Mesenchymal stem cell (in vitro differentiated cells and primary cell): ENCODE results near the gene PCSK2.

ENCODE experiments used
- DNase-seq: peaks from one replicate; pipeline ENCODE4 v3.0.0-alpha.2; 2013
- H2AFZ ChIP-seq: one replicate; pipeline ENCODE4 v1.6.1; 2013; ENCODE audit warnings: low read depth, mild to moderate bottlenecking, control low read depth, inconsistent platforms, low read length, moderate library complexity
- H2AK5ac ChIP-seq: 2 replicates; pipeline ENCODE4 v1.6.1; 2013; ENCODE audit warnings: low read length, moderate library complexity, mild to moderate bottlenecking, inconsistent platforms; ENCODE audit not compliant: severe bottlenecking
- H2BK120ac ChIP-seq: one replicate; pipeline ENCODE4 v1.6.1; 2013; ENCODE audit warnings: low read depth, mild to moderate bottlenecking, inconsistent platforms, low read length, moderate library complexity
- H2BK12ac ChIP-seq, 2 experiments: one replicate each; pipeline ENCODE4 v1.6.1; 2013; ENCODE audit warnings: inconsistent platforms in 2 of 2, low read length in 2 of 2, mild to moderate bottlenecking in 2 of 2, moderate library complexity in 2 of 2, control low read depth in 1 of 2
- H2BK15ac ChIP-seq: one replicate; pipeline ENCODE4 v1.6.1; 2013; ENCODE audit warnings: mild to moderate bottlenecking, low read depth, inconsistent platforms; ENCODE audit not compliant: poor library complexity, severe bottlenecking
- H2BK5ac ChIP-seq: 2 replicates; pipeline ENCODE4 v1.6.1; 2013; ENCODE audit warnings: low read depth, mild to moderate bottlenecking, low read length, control low read depth, inconsistent platforms; ENCODE audit not compliant: poor library complexity, severe bottlenecking
- H3K14ac ChIP-seq, 2 experiments: one replicate each; pipeline ENCODE4 v1.6.1; 2013; ENCODE audit warnings: inconsistent platforms in 2 of 2, low read length in 2 of 2, control low read depth in 1 of 2, mild to moderate bottlenecking in 1 of 2, moderate library complexity in 1 of 2
- H3K18ac ChIP-seq, 2 experiments: one replicate each; pipeline ENCODE4 v1.6.1; 2013; ENCODE audit warnings: inconsistent platforms in 2 of 2, low read length in 2 of 2, control low read depth in 1 of 2, low read depth in 1 of 2, mild to moderate bottlenecking in 1 of 2
- H3K23ac ChIP-seq, 2 experiments: one replicate each; pipeline ENCODE4 v1.6.1; 2013; ENCODE audit warnings: inconsistent platforms in 2 of 2, low read length in 2 of 2, mild to moderate bottlenecking in 2 of 2, moderate library complexity in 2 of 2, control low read depth in 1 of 2
- H3K27ac ChIP-seq: 2 replicates; pipeline ENCODE4 v1.5.1; 2013; ENCODE audit warnings: mild to moderate bottlenecking, moderate library complexity, low read length, control low read depth, inconsistent platforms; ENCODE audit not compliant: poor library complexity, severe bottlenecking
- H3K27me3 ChIP-seq, 2 experiments: 2 replicates each; pipeline versions ENCODE4 v1.6.1 to v1.7.0; 2013; ENCODE audit warnings: low read length in 2 of 2, mild to moderate bottlenecking in 2 of 2, moderate library complexity in 2 of 2, control low read depth in 1 of 2, inconsistent platforms in 1 of 2; ENCODE audit not compliant: control insufficient read depth in 1 of 2, insufficient read depth in 1 of 2
- H3K36me3 ChIP-seq, 2 experiments: 2 replicates each; pipeline versions ENCODE4 v1.6.1 to v1.7.0; 2013; ENCODE audit warnings: low read length in 2 of 2, control low read depth in 1 of 2, inconsistent platforms in 1 of 2, low read depth in 1 of 2, mild to moderate bottlenecking in 1 of 2; ENCODE audit not compliant: insufficient read depth in 2 of 2, control insufficient read depth in 1 of 2
- H3K4ac ChIP-seq, 2 experiments: one replicate each; pipeline ENCODE4 v1.6.1; 2013; ENCODE audit warnings: inconsistent platforms in 2 of 2, low read length in 2 of 2, mild to moderate bottlenecking in 2 of 2, moderate library complexity in 2 of 2, control low read depth in 1 of 2, low read depth in 1 of 2
- H3K4me1 ChIP-seq: 2 replicates; pipeline ENCODE4 v1.6.1; 2013; ENCODE audit warnings: low read depth, low read length, control low read depth; ENCODE audit not compliant: control insufficient read depth, insufficient read depth
- H3K4me2 ChIP-seq: 2 replicates; pipeline ENCODE4 v1.6.1; 2013; ENCODE audit warnings: low read length, mild to moderate bottlenecking, inconsistent platforms; ENCODE audit not compliant: poor library complexity, severe bottlenecking
- H3K4me3 ChIP-seq, 2 experiments: 2 replicates each; pipeline versions ENCODE4 v1.5.1 to v1.7.0; 2013; ENCODE audit warnings: low read length in 2 of 2, mild to moderate bottlenecking in 2 of 2, control low read depth in 1 of 2, low read depth in 1 of 2; ENCODE audit not compliant: insufficient read depth in 1 of 2
- H3K79me1 ChIP-seq: replicated peaks from 2 replicates; pipeline ENCODE4 v1.6.1; 2013; ENCODE audit warnings: mild to moderate bottlenecking, control low read depth, low read length, inconsistent platforms; ENCODE audit not compliant: poor library complexity, severe bottlenecking
- H3K9ac ChIP-seq: 2 replicates; pipeline ENCODE4 v1.7.0; 2013; ENCODE audit warnings: mild to moderate bottlenecking, low read length, moderate library complexity
- H3K9me3 ChIP-seq: 2 replicates; pipeline ENCODE4 v1.7.0; 2013; ENCODE audit warnings: mild to moderate bottlenecking, low read length; ENCODE audit not compliant: control insufficient read depth
- H4K8ac ChIP-seq: one replicate; pipeline ENCODE4 v1.6.1; 2013; ENCODE audit warnings: inconsistent platforms, mild to moderate bottlenecking, low read length, moderate library complexity
- H4K91ac ChIP-seq: one replicate; pipeline ENCODE4 v1.6.1; 2013; ENCODE audit warnings: mild to moderate bottlenecking, low read length, inconsistent platforms
- WGBS: methylation state at CpG from one replicate; pipeline ENCODE4 v1.1.7; 2013; ENCODE audit warnings: mixed read lengths; 5-methylcytosine and 5-hydroxymethylcytosine counted together

The PCSK2 gene

GRCh38 chr20:17453592-17453991, 226.8 kb downstream of the PCSK2 start:
- Histone ChIP-seq H4K8ac (no peak overlapping the region), H3K79me1 (no peaks in the 10 kb centered on the region), H3K9ac (no peak overlapping the region), H3K23ac (no peak overlapping the region), H3K4me3 (no peak overlapping the region), H4K91ac (no peak overlapping the region), H3K27ac (no peak overlapping the region), H3K27me3 (peaks cover 18 to 42% of the 10 kb centered on the region in 2 experiments), H3K18ac (no peak overlapping the region), H2BK120ac (no peak overlapping the region), H2BK12ac (no peak overlapping the region), H3K36me3 (no peaks in the 10 kb centered on the region), H2BK15ac (no peak overlapping the region), H3K4ac (no peak overlapping the region), H2AK5ac (no peak overlapping the region), H3K9me3 (no peaks in the 10 kb centered on the region), H3K14ac (peak overlapping the region in 1 of 2 experiments; percentile 67), H3K4me1 (no peaks in the 10 kb centered on the region), H2BK5ac (no peak overlapping the region), H3K4me2 (no peak overlapping the region), H2AFZ (no peak overlapping the region)
- WGBS = 82% methylated on average over 22 of the region's 22 CpGs
- no peak for DNase-seq

DNA sequence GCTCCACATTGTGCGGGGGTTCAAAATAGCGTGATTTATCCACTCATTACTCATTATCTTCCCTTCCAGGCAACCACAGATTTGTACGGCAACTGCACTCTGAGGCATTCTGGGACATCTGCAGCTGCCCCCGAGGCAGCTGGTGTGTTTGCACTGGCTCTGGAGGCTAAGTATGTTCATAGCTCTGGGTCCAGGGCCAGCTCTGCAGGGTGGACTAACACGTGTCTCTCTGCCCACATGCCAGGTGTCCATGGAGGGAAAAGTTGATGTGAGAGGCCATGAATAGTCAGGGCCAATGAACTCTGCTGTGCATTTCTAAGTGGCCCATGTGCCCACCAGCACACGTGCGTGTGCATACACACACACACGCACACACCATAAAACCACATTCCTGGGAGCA, 229.4 kb downstream of the PCSK2 start:
- DNase-seq = no peak
- Histone ChIP-seq H2AFZ (no peak overlapping the region), H3K27ac (no peak overlapping the region), H3K4me2 (no peak overlapping the region), H3K27me3 (peaks cover 18 to 36% of the 10 kb centered on the region in 2 experiments), H3K14ac (no peak overlapping the region), H4K8ac (no peak overlapping the region), H3K79me1 (no peaks in the 10 kb centered on the region), H3K4ac (no peak overlapping the region), H2BK12ac (no peak overlapping the region), H3K4me3 (no peak overlapping the region), H3K4me1 (no peaks in the 10 kb centered on the region), H3K9ac (no peak overlapping the region), H2BK120ac (no peak overlapping the region), H2AK5ac (no peak overlapping the region), H3K9me3 (no peaks in the 10 kb centered on the region), H2BK15ac (no peak overlapping the region), H4K91ac (no peak overlapping the region), H2BK5ac (no peak overlapping the region), H3K23ac (no peak overlapping the region), H3K18ac (no peak overlapping the region), H3K36me3 (no peaks in the 10 kb centered on the region)
- WGBS = 87% methylated on average over 7 of the region's 8 CpGs

GRCh38 chr20:17457079-17457478, 230.2 kb downstream of the PCSK2 start:
- Histone ChIP-seq H3K14ac (no peak overlapping the region), H3K4me2 (no peak overlapping the region), H2AFZ (no peak overlapping the region), H2BK15ac (no peak overlapping the region), H3K27me3 (peaks cover 18 to 31% of the 10 kb centered on the region in 2 experiments), H4K8ac (no peak overlapping the region), H4K91ac (no peak overlapping the region), H2AK5ac (no peak overlapping the region), H3K79me1 (no peaks in the 10 kb centered on the region), H2BK120ac (no peak overlapping the region), H3K18ac (no peak overlapping the region), H3K4me1 (no peaks in the 10 kb centered on the region), H3K4me3 (no peak overlapping the region), H3K9ac (no peak overlapping the region), H3K23ac (no peak overlapping the region), H3K4ac (no peak overlapping the region), H3K27ac (no peak overlapping the region), H3K9me3 (no peaks in the 10 kb centered on the region), H3K36me3 (no peaks in the 10 kb centered on the region), H2BK12ac (no peak overlapping the region), H2BK5ac (no peak overlapping the region)
- no peak for DNase-seq
- WGBS = 100% methylated on average over 1 of the region's 1 CpG

DNA sequence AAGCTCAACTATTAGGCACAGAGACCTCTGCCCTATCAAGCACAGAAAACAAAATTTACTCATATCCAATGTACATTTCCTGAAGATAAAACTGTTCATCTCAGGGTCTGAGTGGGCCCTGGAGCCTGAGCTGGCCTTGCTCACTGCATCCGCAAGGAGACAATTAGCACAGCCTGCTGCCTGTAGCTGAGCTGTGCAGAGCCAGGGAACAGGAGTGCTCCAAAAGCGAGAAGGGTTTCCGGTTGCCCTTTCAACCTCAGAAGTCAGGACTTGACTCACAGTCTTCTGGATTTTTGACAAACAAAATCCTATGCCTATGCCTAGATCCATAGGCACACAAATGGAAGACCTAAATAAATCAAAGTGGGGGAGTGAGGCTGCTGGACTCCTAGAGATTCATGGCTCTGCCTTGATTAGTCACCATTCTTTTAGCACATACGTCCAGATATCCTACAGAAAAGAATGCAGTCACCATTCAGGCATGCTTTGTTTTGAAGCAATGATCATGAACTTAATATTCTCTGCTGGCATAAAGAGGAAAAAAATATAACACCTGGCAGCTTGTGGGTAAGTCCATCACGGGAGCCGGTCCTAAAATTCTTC, 230.8 kb downstream of the PCSK2 start:
- Histone ChIP-seq H2BK15ac (no peak overlapping the region), H3K27ac (no peak overlapping the region), H3K36me3 (no peaks in the 10 kb centered on the region), H3K4me1 (no peaks in the 10 kb centered on the region), H4K8ac (no peak overlapping the region), H3K27me3 (peaks cover 14 to 30% of the 10 kb centered on the region in 2 experiments), H2BK120ac (no peak overlapping the region), H3K23ac (no peak overlapping the region), H3K4me3 (no peak overlapping the region), H2BK5ac (no peak overlapping the region), H2AFZ (no peak overlapping the region), H2BK12ac (no peak overlapping the region), H3K18ac (no peak overlapping the region), H3K9ac (no peak overlapping the region), H3K14ac (no peak overlapping the region), H2AK5ac (no peak overlapping the region), H3K4ac (no peak overlapping the region), H3K9me3 (no peaks in the 10 kb centered on the region), H3K4me2 (no peak overlapping the region), H3K79me1 (no peaks in the 10 kb centered on the region), H4K91ac (no peak overlapping the region)
- peak; percentile 6 for DNase-seq
- 77% methylated on average over 4 of the region's 6 CpGs for WGBS
